GM23338 (cell line): ENCODE results near the gene RPS6KA3. TPM values are rescaled to one million over a fixed set of nuclear protein-coding genes. Genes with fewer than 3 reads are reported as not detected.

Source experiments
- ATAC-seq: fragments of 200-7000 bp; cut with Tn5 transposase; 3 replicates; pipeline ENCODE4 v1.9.1; 2020
- DNase-seq: peaks from one replicate; pipeline ENCODE4 v3.0.0-alpha.2; 2015; ENCODE audit warnings: low spot score
- H2AFZ ChIP-seq: fragments of 200-600 bp; sonication (generic); 2 replicates; pipeline ENCODE4 v1.8.0; 2016; ENCODE audit warnings: antibody characterized with exemption, mild to moderate bottlenecking, moderate library complexity
- H3F3A ChIP-seq: fragments of 200-600 bp; sonication (generic); replicated peaks from 2 replicates; pipeline ENCODE4 v1.8.0; 2017; ENCODE audit warnings: antibody characterized with exemption, mixed run types, low read depth
- H3K27ac ChIP-seq: fragments of 200-600 bp; sonication (generic); 2 replicates; pipeline ENCODE4 v1.6.1; 2016; ENCODE audit warnings: low read depth
- H3K27me3 ChIP-seq: fragments of 200-600 bp; sonication (generic); 2 replicates; pipeline ENCODE4 v1.8.0; 2016; ENCODE audit warnings: mild to moderate bottlenecking, mixed run types, moderate library complexity; ENCODE audit not compliant: insufficient read depth
- H3K36me3 ChIP-seq: fragments of 200-600 bp; sonication (generic); 2 replicates; pipeline ENCODE4 v1.8.0; 2016; ENCODE audit warnings: mild to moderate bottlenecking; ENCODE audit not compliant: insufficient read depth
- H3K4me1 ChIP-seq: fragments of 200-600 bp; sonication (generic); 2 replicates; pipeline ENCODE4 v1.8.0; 2016; ENCODE audit warnings: mild to moderate bottlenecking, moderate library complexity; ENCODE audit not compliant: insufficient read depth
- H3K4me2 ChIP-seq: fragments of 200-600 bp; sonication (generic); 2 replicates; pipeline ENCODE4 v1.7.1; 2017; ENCODE audit warnings: mixed run types
- H3K4me3 ChIP-seq: fragments of 200-600 bp; sonication (generic); 2 replicates; pipeline ENCODE4 v1.6.1; 2016; ENCODE audit warnings: mixed run types
- H3K79me2 ChIP-seq: fragments of 200-600 bp; sonication (generic); replicated peaks from 2 replicates; pipeline ENCODE4 v1.8.0; 2017; ENCODE audit warnings: mild to moderate bottlenecking; ENCODE audit not compliant: insufficient read depth
- H3K9me2 ChIP-seq: fragments of 200-600 bp; sonication (generic); 2 replicates; pipeline ENCODE4 v1.8.0; 2017; ENCODE audit not compliant: insufficient read depth
- H4K20me1 ChIP-seq: fragments of 200-600 bp; sonication (generic); replicated peaks from 2 replicates; pipeline ENCODE4 v1.8.0; 2017; ENCODE audit warnings: mild to moderate bottlenecking; ENCODE audit not compliant: insufficient read depth
- H3K27ac Mint-ChIP-seq: 2 replicates; pipeline ENCODE4 v1.8.0; 2020; ENCODE audit warnings: inconsistent platforms, mild to moderate bottlenecking, moderate library complexity, mixed read lengths
- H3K27me3 Mint-ChIP-seq: 3 replicates; pipeline ENCODE4 v1.8.0; 2022; ENCODE audit warnings: low read depth, mild to moderate bottlenecking, moderate library complexity, mixed read lengths, inconsistent platforms; ENCODE audit not compliant: insufficient read depth, poor library complexity
- H3K36me3 Mint-ChIP-seq: 3 replicates; pipeline ENCODE4 v1.8.0; 2021; ENCODE audit warnings: low read depth, mild to moderate bottlenecking, inconsistent platforms, moderate library complexity, mixed read lengths
- H3K4me1 Mint-ChIP-seq: 3 replicates; pipeline ENCODE4 v1.8.0; 2020; ENCODE audit warnings: mild to moderate bottlenecking, inconsistent platforms, mixed read lengths
- H3K4me3 Mint-ChIP-seq: 3 replicates; pipeline ENCODE4 v1.8.0; 2021; ENCODE audit warnings: moderate library complexity, mild to moderate bottlenecking, inconsistent platforms, mixed read lengths
- H3K9me3 Mint-ChIP-seq: 3 replicates; pipeline ENCODE4 v1.8.0; 2020; ENCODE audit warnings: moderate library complexity, mild to moderate bottlenecking, inconsistent platforms, mixed read lengths
- CREB1 ChIP-seq: fragments of 250-450 bp; sonication (Bioruptor Pico); IDR thresholded peaks from 2 replicates; pipeline ENCODE4 v1.5.0; 2020; ENCODE audit warnings: low read depth, mild to moderate bottlenecking, moderate library complexity
- EZH2 ChIP-seq: fragments of 200-600 bp; sonication (generic); IDR thresholded peaks from one replicate; pipeline ENCODE4 v1.8.0; 2017; ENCODE audit warnings: antibody characterized with exemption, mild to moderate bottlenecking, low read depth; ENCODE audit not compliant: unreplicated experiment
- JUNB ChIP-seq: IDR thresholded peaks from one replicate; pipeline ENCODE4 v1.6.1; 2016; ENCODE audit warnings: antibody characterized with exemption; ENCODE audit not compliant: unreplicated experiment
- STAT1 ChIP-seq: IDR thresholded peaks from one replicate; pipeline ENCODE4 v1.6.1; 2016; ENCODE audit warnings: antibody characterized with exemption; ENCODE audit not compliant: unreplicated experiment
- ZNF114 ChIP-seq: fragments of 250-450 bp; sonication (Bioruptor Pico); IDR thresholded peaks from 2 replicates; pipeline ENCODE4 v1.5.0; 2020; ENCODE audit warnings: mild to moderate bottlenecking, moderate library complexity
- polyA plus RNA-seq: library from polyadenylated mRNA; unstranded; fragments of >200 nt; fragmentation: Nextera tagmentation; extraction: Ambion mirVana; gene quantifications from 2 replicates; pipeline ENCODE4 v1.2.1, GENCODE V29; 2016
- total RNA-seq: library from RNA; depleted of rRNA; stranded (reverse); fragments of >200 nt; shearing (Covaris generic); gene quantifications from 2 replicates; pipeline ENCODE4 v1.2.3, GENCODE V29; 2014
- TF ChIP-seq, protein P1 (sequence below): IDR thresholded peaks from one replicate; pipeline ENCODE4 v1.6.1; 2018; ENCODE audit warnings: antibody characterized with exemption; ENCODE audit not compliant: unreplicated experiment
- TF ChIP-seq, protein P2 (sequence below): IDR thresholded peaks from 2 replicates; pipeline ENCODE4 v1.6.1; 2016; ENCODE audit warnings: antibody characterized with exemption
- TF ChIP-seq, protein P3 (sequence below), 2 experiments: fragments of 200-600 bp in 1 of 2; sonication (generic) in 1 of 2; conservative IDR thresholded peaks; 2 replicates each; pipeline versions ENCODE4 v1.5.1 to v1.6.1; 2016 to 2017; ENCODE audit warnings: antibody characterized with exemption in 2 of 2, low read depth in 2 of 2, mild to moderate bottlenecking in 2 of 2, moderate library complexity in 1 of 2

RPS6KA3 gene
- total and polyA plus RNA-seq, 2 experiments from 2014 or later: 3.2 to 12.2 TPM

- TF ChIP-seq, protein P1, sequence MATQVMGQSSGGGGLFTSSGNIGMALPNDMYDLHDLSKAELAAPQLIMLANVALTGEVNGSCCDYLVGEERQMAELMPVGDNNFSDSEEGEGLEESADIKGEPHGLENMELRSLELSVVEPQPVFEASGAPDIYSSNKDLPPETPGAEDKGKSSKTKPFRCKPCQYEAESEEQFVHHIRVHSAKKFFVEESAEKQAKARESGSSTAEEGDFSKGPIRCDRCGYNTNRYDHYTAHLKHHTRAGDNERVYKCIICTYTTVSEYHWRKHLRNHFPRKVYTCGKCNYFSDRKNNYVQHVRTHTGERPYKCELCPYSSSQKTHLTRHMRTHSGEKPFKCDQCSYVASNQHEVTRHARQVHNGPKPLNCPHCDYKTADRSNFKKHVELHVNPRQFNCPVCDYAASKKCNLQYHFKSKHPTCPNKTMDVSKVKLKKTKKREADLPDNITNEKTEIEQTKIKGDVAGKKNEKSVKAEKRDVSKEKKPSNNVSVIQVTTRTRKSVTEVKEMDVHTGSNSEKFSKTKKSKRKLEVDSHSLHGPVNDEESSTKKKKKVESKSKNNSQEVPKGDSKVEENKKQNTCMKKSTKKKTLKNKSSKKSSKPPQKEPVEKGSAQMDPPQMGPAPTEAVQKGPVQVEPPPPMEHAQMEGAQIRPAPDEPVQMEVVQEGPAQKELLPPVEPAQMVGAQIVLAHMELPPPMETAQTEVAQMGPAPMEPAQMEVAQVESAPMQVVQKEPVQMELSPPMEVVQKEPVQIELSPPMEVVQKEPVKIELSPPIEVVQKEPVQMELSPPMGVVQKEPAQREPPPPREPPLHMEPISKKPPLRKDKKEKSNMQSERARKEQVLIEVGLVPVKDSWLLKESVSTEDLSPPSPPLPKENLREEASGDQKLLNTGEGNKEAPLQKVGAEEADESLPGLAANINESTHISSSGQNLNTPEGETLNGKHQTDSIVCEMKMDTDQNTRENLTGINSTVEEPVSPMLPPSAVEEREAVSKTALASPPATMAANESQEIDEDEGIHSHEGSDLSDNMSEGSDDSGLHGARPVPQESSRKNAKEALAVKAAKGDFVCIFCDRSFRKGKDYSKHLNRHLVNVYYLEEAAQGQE: no peak
- TF ChIP-seq, protein P2, sequence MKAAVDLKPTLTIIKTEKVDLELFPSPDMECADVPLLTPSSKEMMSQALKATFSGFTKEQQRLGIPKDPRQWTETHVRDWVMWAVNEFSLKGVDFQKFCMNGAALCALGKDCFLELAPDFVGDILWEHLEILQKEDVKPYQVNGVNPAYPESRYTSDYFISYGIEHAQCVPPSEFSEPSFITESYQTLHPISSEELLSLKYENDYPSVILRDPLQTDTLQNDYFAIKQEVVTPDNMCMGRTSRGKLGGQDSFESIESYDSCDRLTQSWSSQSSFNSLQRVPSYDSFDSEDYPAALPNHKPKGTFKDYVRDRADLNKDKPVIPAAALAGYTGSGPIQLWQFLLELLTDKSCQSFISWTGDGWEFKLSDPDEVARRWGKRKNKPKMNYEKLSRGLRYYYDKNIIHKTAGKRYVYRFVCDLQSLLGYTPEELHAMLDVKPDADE: no peak
- no peak for TF ChIP-seq JUNB
- TF ChIP-seq, protein P3, sequence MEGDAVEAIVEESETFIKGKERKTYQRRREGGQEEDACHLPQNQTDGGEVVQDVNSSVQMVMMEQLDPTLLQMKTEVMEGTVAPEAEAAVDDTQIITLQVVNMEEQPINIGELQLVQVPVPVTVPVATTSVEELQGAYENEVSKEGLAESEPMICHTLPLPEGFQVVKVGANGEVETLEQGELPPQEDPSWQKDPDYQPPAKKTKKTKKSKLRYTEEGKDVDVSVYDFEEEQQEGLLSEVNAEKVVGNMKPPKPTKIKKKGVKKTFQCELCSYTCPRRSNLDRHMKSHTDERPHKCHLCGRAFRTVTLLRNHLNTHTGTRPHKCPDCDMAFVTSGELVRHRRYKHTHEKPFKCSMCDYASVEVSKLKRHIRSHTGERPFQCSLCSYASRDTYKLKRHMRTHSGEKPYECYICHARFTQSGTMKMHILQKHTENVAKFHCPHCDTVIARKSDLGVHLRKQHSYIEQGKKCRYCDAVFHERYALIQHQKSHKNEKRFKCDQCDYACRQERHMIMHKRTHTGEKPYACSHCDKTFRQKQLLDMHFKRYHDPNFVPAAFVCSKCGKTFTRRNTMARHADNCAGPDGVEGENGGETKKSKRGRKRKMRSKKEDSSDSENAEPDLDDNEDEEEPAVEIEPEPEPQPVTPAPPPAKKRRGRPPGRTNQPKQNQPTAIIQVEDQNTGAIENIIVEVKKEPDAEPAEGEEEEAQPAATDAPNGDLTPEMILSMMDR (conservative IDR thresholded peaks at IDR 0.05; ENCODE audit: low read depth in 2 of 2): no peak
- TF ChIP-seq EZH2: no peak
- TF ChIP-seq CREB1 (CRISPR knock-in tag): no peak
These were observed 18.3 kb upstream of the RPS6KA3 start (continued) for GRCh38 chrX:20284992-20285391.

DNA sequence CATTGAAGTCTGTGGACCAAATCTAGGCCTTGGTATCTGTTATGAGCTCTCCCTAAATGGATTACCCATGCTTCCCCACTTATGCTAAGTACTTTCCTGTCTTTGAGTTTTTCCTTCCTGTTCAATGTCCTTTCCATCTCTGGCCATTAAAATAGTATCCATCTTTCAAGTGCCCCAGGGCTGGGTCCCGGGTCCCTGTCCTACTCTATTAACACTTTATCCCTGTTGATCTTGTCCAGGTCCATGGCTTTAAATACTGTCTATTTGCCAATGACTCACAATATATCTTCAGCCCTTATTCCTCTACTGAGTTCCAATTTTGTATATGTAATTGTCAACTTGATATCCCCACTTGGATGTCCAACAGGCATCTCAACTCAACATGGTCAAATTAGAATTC lies 17.7 kb upstream of the RPS6KA3 start:
- H2AFZ ChIP-seq: no peak overlapping the region
- no peaks in the 10 kb centered on the region for H3K36me3 Mint-ChIP-seq
- TF ChIP-seq ZNF114 (CRISPR knock-in tag) (no peak), STAT1 (no peak)
- TF ChIP-seq, protein P3 (conservative IDR thresholded peaks at IDR 0.05; ENCODE audit: low read depth in 2 of 2): no peak
- H3K27me3 ChIP-seq: no peaks in the 10 kb centered on the region
- H3K27ac ChIP-seq: no peak overlapping the region
- no peaks in the 10 kb centered on the region for H3F3A ChIP-seq
- H3K9me2 ChIP-seq: no peaks in the 10 kb centered on the region
- no peak overlapping the region for H3K27ac Mint-ChIP-seq
- H3K4me3 Mint-ChIP-seq: no peak overlapping the region
- no peaks in the 10 kb centered on the region for H4K20me1 ChIP-seq
- H3K4me1 Mint-ChIP-seq: no peaks in the 10 kb centered on the region
- no peaks in the 10 kb centered on the region for H3K4me1 ChIP-seq
- peaks cover 3% of the 10 kb centered on the region for H3K27me3 Mint-ChIP-seq
- H3K9me3 Mint-ChIP-seq: no peaks in the 10 kb centered on the region
- ATAC-seq (no peak), DNase-seq (no peak)
- H3K79me2 ChIP-seq: no peaks in the 10 kb centered on the region
- H3K36me3 ChIP-seq: no peaks in the 10 kb centered on the region
- H3K4me2 ChIP-seq: no peak overlapping the region
- no peak overlapping the region for H3K4me3 ChIP-seq
